WERI-Rb-1 (cell line): ENCODE results near the gene ARVCF.

Experiments
- DNase-seq: peaks from one replicate; pipeline ENCODE4 v3.0.0-alpha.2; 2020
- H3K27ac ChIP-seq: fragments of 250-450 bp; sonication (Bioruptor Pico); 2 replicates; pipeline ENCODE4 v1.5.1; 2020; ENCODE audit warnings: mild to moderate bottlenecking, moderate library complexity
- H3K27me3 ChIP-seq: fragments of 250-450 bp; sonication (Bioruptor Pico); 2 replicates; pipeline ENCODE4 v1.5.1; 2021; ENCODE audit warnings: mild to moderate bottlenecking, low read depth, moderate library complexity; ENCODE audit not compliant: insufficient read depth, severe bottlenecking
- H3K36me3 ChIP-seq: fragments of 250-450 bp; sonication (Bioruptor Pico); 2 replicates; pipeline ENCODE4 v1.5.1; 2020; ENCODE audit warnings: mild to moderate bottlenecking, moderate library complexity
- H3K4me3 ChIP-seq: 2 replicates; pipeline ENCODE4 v1.5.1; 2011; ENCODE audit warnings: low read depth, mild to moderate bottlenecking, control low read depth, low read length
- H3K9me3 ChIP-seq: fragments of 250-450 bp; sonication (Bioruptor Pico); 2 replicates; pipeline ENCODE4 v1.5.1; 2021; ENCODE audit warnings: mild to moderate bottlenecking, moderate library complexity; ENCODE audit not compliant: severe bottlenecking
- CTCF ChIP-seq: IDR thresholded peaks from 2 replicates; pipeline ENCODE4 v1.5.1; 2011; ENCODE audit warnings: low read depth, mild to moderate bottlenecking, control low read depth, inconsistent platforms, low read length

Gene ARVCF

GRCh38 chr22:19948057-19948760 lies 68.4 kb downstream of the ARVCF start:
- H3K36me3 ChIP-seq, result peaks cover 42% of the 10 kb centered on the region
- no peaks in the 10 kb centered on the region for H3K27me3 ChIP-seq
- TF ChIP-seq CTCF, result no peak
- no peak overlapping the region for H3K4me3 ChIP-seq
- no peak overlapping the region for H3K27ac ChIP-seq
- no peaks in the 10 kb centered on the region for H3K9me3 ChIP-seq
- DNase-seq, result no peak

- Histone ChIP-seq H3K36me3 (peaks cover 24% of the 10 kb centered on the region), H3K9me3 (no peaks in the 10 kb centered on the region), H3K27me3 (no peaks in the 10 kb centered on the region), H3K4me3 (peak overlapping the region; percentile 86), H3K27ac (peak overlapping the region; percentile 96)
- DNase-seq, result peak; percentile 63
- TF ChIP-seq CTCF, result peak; percentile 47
These were observed 73.3 kb downstream of the ARVCF start for GRCh38 chr22:19943082-19944026.

- peaks cover 18% of the 10 kb centered on the region for H3K36me3 ChIP-seq
- peak overlapping the region; percentile 96 for H3K27ac ChIP-seq
- no peak for DNase-seq
- no peak for TF ChIP-seq CTCF
- H3K9me3 ChIP-seq, result no peaks in the 10 kb centered on the region
- H3K27me3 ChIP-seq, result no peaks in the 10 kb centered on the region
- peak overlapping the region; percentile 86 for H3K4me3 ChIP-seq
These were observed 74.2 kb downstream of the ARVCF start for GRCh38 chr22:19942157-19943081.

GRCh38 chr22:19941365-19942082 lies 75.1 kb downstream of the ARVCF start, which contains the start of the genes COMT and TXNRD2:
TSS of gene COMT (plus strand) at chr22:19941772. CDS start at chr22:19962527, 20,755 bp downstream.
TSS of gene TXNRD2 (minus strand) at chr22:19941818. CDS start at chr22:19941803, 15 bp downstream.
- peak; percentile 83 for DNase-seq

More at GRCh38 chr22:19941365-19942082, 75.1 kb downstream of the ARVCF start, which contains the start of the genes COMT and TXNRD2:
- TF ChIP-seq CTCF, result no peak
- Histone ChIP-seq H3K27ac (peak within 1 kb of the TSS; percentile 96), H3K27me3 (no peaks in the 10 kb centered on the region), H3K36me3 (peaks cover 15% of the 10 kb centered on the region; the same call in 1 of the 2 replicates), H3K4me3 (peak within 1 kb of the TSS; percentile 86), H3K9me3 (no peaks in the 10 kb centered on the region)
